ENCODE results near the gene FHIT.

DNA sequence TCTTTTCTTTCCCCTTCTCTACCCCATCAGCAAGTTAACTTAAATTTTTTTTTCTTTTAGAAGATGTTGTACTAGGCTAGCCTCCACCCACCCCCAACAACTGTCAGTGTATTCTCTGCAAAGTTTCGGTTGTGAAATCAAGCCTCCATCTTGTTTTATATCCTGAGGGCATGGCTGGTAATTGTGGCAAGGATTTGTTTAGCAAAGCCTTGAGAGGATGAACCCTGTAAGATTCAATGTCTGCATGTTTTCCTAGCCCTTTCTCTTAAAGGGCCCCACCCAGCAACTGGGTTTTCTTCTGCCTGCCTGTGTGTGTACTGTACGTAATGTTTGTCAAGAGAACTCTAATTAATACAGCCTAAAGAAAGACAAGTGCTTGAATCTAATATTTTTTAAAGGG is 475.3 kb downstream of the FHIT start:
- no peak for TF ChIP-seq GATA2 (IDR thresholded peaks at IDR 0.05; ENCODE audit: low read depth, low read length)
- TF ChIP-seq GATA3 (IDR thresholded peaks at IDR 0.05; ENCODE audit: low read depth, low read length), result no peak

All from SH-SY5Y (cell line).